ENCODE results near the gene DPM1. TPM values are rescaled to one million over a fixed set of nuclear protein-coding genes. Genes with fewer than 3 reads are reported as not detected.
A peak's percentile ranks its signal among the peaks of the same experiment; 100 is the strongest.

The DPM1 gene
- total and polyA plus RNA-seq, 7 donors = 24.6 to 120 (median 59.6) TPM

- 57 to 60% (median 59%) methylated on average over 3 of the region's 3 CpGs for WGBS, 3 donors
- Histone ChIP-seq H3K4me1 (peaks cover 88% of the 10 kb centered on the region), H3K36me3 (ENCODE audit: insufficient read depth in 1 of 2, low read depth in 1 of 2) (no peaks in the 10 kb centered on the region), H3K4me3 (no peak overlapping the region), H3K9me3 (no peaks in the 10 kb centered on the region), H3K27ac (peak overlapping the region; percentile 13), H3K27me3 (ENCODE audit: insufficient read depth in 3 of 3, low read length in 2 of 3) (no peaks in the 10 kb centered on the region)
- no peak for TF ChIP-seq CTCF (IDR thresholded peaks at IDR 0.05)
- ATAC-seq (no peak), DNase-seq (no peak)
- intact Hi-C loops (cut with DNase I) = loop anchor here (5.0 to 10.0 kb wide), 2 partner anchors 42 to 101 kb away; partner anchors contain the start of genes DPM1 (in 1 of the 2) and MOCS3 (in 1 of the 2)
These were observed 42.9 kb downstream of the DPM1 start for GRCh38 chr20:50915424-50915823.

GRCh38 chr20:50913690-50914375 lies 44.5 kb downstream of the DPM1 start:
- intact Hi-C loops (cut with DNase I) = loop anchor here in 1 of 2 donors (10.0 kb wide), 1 partner anchor 99 kb away; no protein-coding TSS in a partner anchor
- peak overlapping the region; percentile 76 for H3K27ac ChIP-seq
- H3K4me1 ChIP-seq = peaks cover 94% of the 10 kb centered on the region
- ATAC-seq (peak; percentile 75 to 89 (median 84)), DNase-seq (no peak)
- no peak for TF ChIP-seq CTCF (IDR thresholded peaks at IDR 0.05)
- no peaks in the 10 kb centered on the region for H3K36me3 ChIP-seq (ENCODE audit: insufficient read depth in 1 of 2, low read depth in 1 of 2)
- no peaks in the 10 kb centered on the region for H3K27me3 ChIP-seq (ENCODE audit: insufficient read depth in 3 of 3, low read length in 2 of 3)
- WGBS, 3 donors = 32 to 53% (median 35%) methylated on average over 2 of the region's 2 CpGs
- H3K9me3 ChIP-seq = no peaks in the 10 kb centered on the region
- no peak overlapping the region for H3K4me3 ChIP-seq

GRCh38 chr20:50911716-50912115 lies 46.6 kb downstream of the DPM1 start:
- WGBS, 3 donors = 22 to 30% (median 26%) methylated on average over 1 of the region's 1 CpG
- no peaks in the 10 kb centered on the region for H3K9me3 ChIP-seq
- TF ChIP-seq CTCF (IDR thresholded peaks at IDR 0.05) = no peak
- H3K4me3 ChIP-seq = no peak overlapping the region
- peaks cover 73% of the 10 kb centered on the region for H3K4me1 ChIP-seq
- DNase-seq (no peak), ATAC-seq (no peak)
- H3K27me3 ChIP-seq (ENCODE audit: insufficient read depth in 3 of 3, low read length in 2 of 3) = no peaks in the 10 kb centered on the region
- peak overlapping the region; percentile 76 for H3K27ac ChIP-seq
- no peaks in the 10 kb centered on the region for H3K36me3 ChIP-seq (ENCODE audit: insufficient read depth in 1 of 2, low read depth in 1 of 2)
- intact Hi-C loops (cut with DNase I) = loop anchor here in 1 of 2 donors (10.0 kb wide), 1 partner anchor 97 kb away; no protein-coding TSS in a partner anchor

- Histone ChIP-seq H3K4me1 (peaks cover 68% of the 10 kb centered on the region), H3K36me3 (ENCODE audit: insufficient read depth in 1 of 2, low read depth in 1 of 2) (no peaks in the 10 kb centered on the region), H3K27ac (no peak overlapping the region), H3K4me3 (no peak overlapping the region), H3K9me3 (no peaks in the 10 kb centered on the region), H3K27me3 (ENCODE audit: insufficient read depth in 3 of 3, low read length in 2 of 3) (no peaks in the 10 kb centered on the region)
- TF ChIP-seq CTCF (IDR thresholded peaks at IDR 0.05) = no peak
- intact Hi-C loops (cut with DNase I) = loop anchor here in 1 of 2 donors (10.0 kb wide), 1 partner anchor 96 kb away; no protein-coding TSS in a partner anchor
- WGBS, 3 donors = 56 to 72% (median 58%) methylated on average over 3 of the region's 3 CpGs
- no peak for ATAC-seq
- no peak for DNase-seq
These were observed 47.3 kb downstream of the DPM1 start for GRCh38 chr20:50911030-50911429.
